ENCODE measurements around the gene BAHCC1. TPM values are rescaled to one million over a fixed set of nuclear protein-coding genes. Genes with fewer than 3 reads are reported as not detected.
"Not testable (repeated sequence)": the region's sequence is repeated elsewhere in the genome, so short reads cannot be mapped to it uniquely, and the experiment has no call there.

The BAHCC1 gene
- total RNA-seq, 1 experiment from 2014 or later: 33.7 TPM

- Histone ChIP-seq H3K27me3 (ENCODE audit: insufficient read depth, low read depth) (no peaks in the 10 kb centered on the region), H3K27ac (no peak overlapping the region), H2AFZ (no peak overlapping the region), H3K4me2 (no peak overlapping the region), H3K9me3 (ENCODE audit: insufficient read depth, low read depth) (no peaks in the 10 kb centered on the region), H3K79me2 (ENCODE audit: low read depth) (peaks cover under 1% of the 10 kb centered on the region; the same call in 1 of the 2 replicates), H3K9me2 (ENCODE audit: insufficient read depth) (no peaks in the 10 kb centered on the region), H3K36me3 (ENCODE audit: low read depth) (no peaks in the 10 kb centered on the region), H3K4me3 (no peak overlapping the region), H3K4me1 (replicated peaks; ENCODE audit: insufficient read depth) (no peaks in the 10 kb centered on the region), H4K20me1 (ENCODE audit: insufficient read depth) (no peaks in the 10 kb centered on the region), H3F3A (ENCODE audit: insufficient read depth, low read depth) (no peaks in the 10 kb centered on the region)
- no peak for TF ChIP-seq EZH2 (IDR thresholded peaks at IDR 0.05; ENCODE audit: low read depth)
- TF ChIP-seq, protein P1, sequence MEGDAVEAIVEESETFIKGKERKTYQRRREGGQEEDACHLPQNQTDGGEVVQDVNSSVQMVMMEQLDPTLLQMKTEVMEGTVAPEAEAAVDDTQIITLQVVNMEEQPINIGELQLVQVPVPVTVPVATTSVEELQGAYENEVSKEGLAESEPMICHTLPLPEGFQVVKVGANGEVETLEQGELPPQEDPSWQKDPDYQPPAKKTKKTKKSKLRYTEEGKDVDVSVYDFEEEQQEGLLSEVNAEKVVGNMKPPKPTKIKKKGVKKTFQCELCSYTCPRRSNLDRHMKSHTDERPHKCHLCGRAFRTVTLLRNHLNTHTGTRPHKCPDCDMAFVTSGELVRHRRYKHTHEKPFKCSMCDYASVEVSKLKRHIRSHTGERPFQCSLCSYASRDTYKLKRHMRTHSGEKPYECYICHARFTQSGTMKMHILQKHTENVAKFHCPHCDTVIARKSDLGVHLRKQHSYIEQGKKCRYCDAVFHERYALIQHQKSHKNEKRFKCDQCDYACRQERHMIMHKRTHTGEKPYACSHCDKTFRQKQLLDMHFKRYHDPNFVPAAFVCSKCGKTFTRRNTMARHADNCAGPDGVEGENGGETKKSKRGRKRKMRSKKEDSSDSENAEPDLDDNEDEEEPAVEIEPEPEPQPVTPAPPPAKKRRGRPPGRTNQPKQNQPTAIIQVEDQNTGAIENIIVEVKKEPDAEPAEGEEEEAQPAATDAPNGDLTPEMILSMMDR (conservative IDR thresholded peaks at IDR 0.05): no peak
- ChIA-PET CTCF (no interaction called here), POLR2A (ENCODE audit: unreplicated experiment) (no interaction called here)
- DNase-seq: no peak
- intact Hi-C loops (cut with micrococcal nuclease; ENCODE audit: unreplicated experiment): no loop called here
- BruUV-seq (replicated peaks): no TSS peak
Measured at GRCh38 chr17:81350320-81350890, 44.9 kb upstream of the BAHCC1 start.

DNA sequence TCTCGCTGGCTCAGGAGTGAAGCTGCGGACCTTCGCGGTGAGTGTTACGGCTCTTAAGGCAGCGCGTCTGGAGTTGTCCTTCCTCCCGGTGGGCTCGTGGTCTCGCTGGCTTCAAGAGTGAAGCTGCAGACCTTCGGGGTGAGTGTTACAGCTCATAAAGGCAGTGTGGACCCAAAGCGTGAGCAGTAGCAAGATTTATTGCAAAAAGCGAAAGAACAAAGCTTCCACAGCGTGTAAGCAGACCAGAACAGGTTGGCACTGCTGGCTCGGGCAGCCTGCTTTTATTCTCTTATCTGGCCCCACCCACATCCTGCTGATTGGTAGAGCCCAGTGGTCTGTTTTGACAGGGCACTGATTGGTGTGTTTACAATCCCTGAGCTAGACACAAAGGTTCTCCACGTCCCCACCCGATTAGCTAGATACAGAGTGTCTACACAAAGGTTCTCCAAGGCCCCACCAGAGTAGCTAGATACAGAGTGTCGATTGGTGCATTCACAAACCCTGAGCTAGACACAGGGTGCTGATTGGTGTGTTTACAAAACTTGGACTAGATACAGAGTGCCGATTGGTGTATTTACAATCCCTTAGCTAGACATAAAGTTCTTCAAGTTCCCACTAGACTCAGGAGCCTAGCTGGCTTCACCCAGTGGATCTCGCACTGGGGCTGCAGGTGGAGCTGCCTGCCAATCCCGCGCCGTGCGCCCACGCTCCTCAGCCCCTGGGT lies 43.8 kb upstream of the BAHCC1 start:
- CTCF ChIA-PET; H2AFZ ChIP-seq; DNase-seq; H4K20me1 ChIP-seq (ENCODE audit: insufficient read depth); H3K4me1 ChIP-seq (replicated peaks; ENCODE audit: insufficient read depth); H3K9me3 ChIP-seq (ENCODE audit: insufficient read depth, low read depth); H3K36me3 ChIP-seq (ENCODE audit: low read depth); intact Hi-C loops (cut with micrococcal nuclease; ENCODE audit: unreplicated experiment); H3F3A ChIP-seq (ENCODE audit: insufficient read depth, low read depth); H3K79me2 ChIP-seq (ENCODE audit: low read depth); BruUV-seq (replicated peaks); H3K27ac ChIP-seq; POLR2A ChIA-PET (ENCODE audit: unreplicated experiment); H3K9me2 ChIP-seq (ENCODE audit: insufficient read depth); H3K4me3 ChIP-seq; H3K4me2 ChIP-seq; H3K27me3 ChIP-seq (ENCODE audit: insufficient read depth, low read depth): not testable (repeated sequence)

DNA sequence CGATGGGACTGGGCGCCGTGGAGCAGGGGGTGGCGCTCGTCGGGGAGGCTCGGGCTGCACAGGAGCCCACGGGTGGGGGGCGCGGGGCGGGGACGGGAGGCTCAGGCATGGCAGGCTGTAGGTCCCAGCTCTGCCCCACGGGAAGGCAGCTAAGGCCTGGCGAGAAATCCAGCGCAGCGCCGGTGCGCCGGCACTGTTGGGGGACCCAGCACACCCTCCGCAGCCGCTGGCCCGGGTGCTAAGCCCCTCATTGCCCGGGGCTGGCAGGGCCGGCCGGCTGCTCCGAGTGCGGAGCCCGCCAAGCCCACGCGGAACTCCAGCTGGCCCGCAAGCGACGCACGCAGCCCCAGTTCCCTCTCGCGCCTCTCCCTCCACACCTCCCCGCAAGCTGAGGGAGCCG lies 43.2 kb upstream of the BAHCC1 start:
- H3F3A ChIP-seq (ENCODE audit: insufficient read depth, low read depth); H4K20me1 ChIP-seq (ENCODE audit: insufficient read depth); H3K27ac ChIP-seq; H3K27me3 ChIP-seq (ENCODE audit: insufficient read depth, low read depth); H3K4me3 ChIP-seq; H3K36me3 ChIP-seq (ENCODE audit: low read depth); H2AFZ ChIP-seq; H3K4me1 ChIP-seq (replicated peaks; ENCODE audit: insufficient read depth); intact Hi-C loops (cut with micrococcal nuclease; ENCODE audit: unreplicated experiment); H3K9me3 ChIP-seq (ENCODE audit: insufficient read depth, low read depth); H3K79me2 ChIP-seq (ENCODE audit: low read depth); H3K4me2 ChIP-seq; POLR2A ChIA-PET (ENCODE audit: unreplicated experiment); DNase-seq; H3K9me2 ChIP-seq (ENCODE audit: insufficient read depth); BruUV-seq (replicated peaks): not testable (repeated sequence)
- CTCF ChIA-PET: interaction anchor here (0.6 kb wide), 1 partner anchor 56 kb away, joined by 3 read pairs; no protein-coding TSS in a partner anchor

DNA sequence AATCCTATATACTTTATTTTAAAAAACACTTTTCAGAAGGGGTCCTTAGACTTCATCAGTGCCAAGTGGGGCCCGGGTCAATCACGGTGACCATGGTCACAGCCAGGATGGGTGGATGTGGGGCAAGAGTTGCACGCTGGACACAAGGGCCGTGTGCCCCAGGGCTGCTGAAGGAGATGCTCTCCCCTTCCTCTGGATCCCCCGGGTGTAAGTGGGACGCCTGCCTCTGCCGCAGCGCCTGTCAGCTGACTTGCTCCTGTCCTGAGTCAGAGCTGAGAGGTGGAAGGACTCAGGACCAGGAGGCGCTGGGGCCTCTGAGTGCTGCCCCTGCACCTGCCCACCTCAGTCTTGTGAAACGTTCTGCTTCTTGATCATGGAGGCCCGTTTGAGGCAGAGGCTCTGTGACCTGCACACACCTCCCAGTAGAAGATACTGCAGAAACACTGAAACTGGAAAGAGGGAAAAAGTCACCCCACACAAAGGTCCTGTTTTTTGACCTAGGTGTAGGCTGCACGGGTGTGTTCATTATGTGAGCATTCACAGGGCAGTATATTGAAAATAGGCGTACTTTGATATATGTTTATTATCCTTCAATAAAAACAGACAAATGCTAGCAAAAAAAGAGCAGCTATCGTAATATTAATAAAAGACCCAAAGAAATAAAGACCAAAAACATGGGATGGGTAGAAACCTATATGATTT lies 40.9 kb upstream of the BAHCC1 start:
- no peaks in the 10 kb centered on the region for H3K9me3 ChIP-seq (ENCODE audit: insufficient read depth, low read depth)
- H3K79me2 ChIP-seq (ENCODE audit: low read depth): no peaks in the 10 kb centered on the region
- no peak overlapping the region for H3K4me2 ChIP-seq
- no peaks in the 10 kb centered on the region for H3F3A ChIP-seq (ENCODE audit: insufficient read depth, low read depth)
- H3K27ac ChIP-seq: no peak overlapping the region
- no peaks in the 10 kb centered on the region for H3K36me3 ChIP-seq (ENCODE audit: low read depth)
- no peak overlapping the region for H3K4me3 ChIP-seq
- DNase-seq: no peak
- H3K4me1 ChIP-seq (replicated peaks; ENCODE audit: insufficient read depth): no peaks in the 10 kb centered on the region; the same call in 1 of the 2 replicates
- POLR2A ChIA-PET (ENCODE audit: unreplicated experiment): interaction anchor here (0.5 kb wide), 1 partner anchor 506 kb away, joined by 3 read pairs; the partner anchor contains the start of gene P4HB
- no peak for TF ChIP-seq EZH2 (IDR thresholded peaks at IDR 0.05; ENCODE audit: low read depth)
- TF ChIP-seq, protein P1 (conservative IDR thresholded peaks at IDR 0.05): no peak
- no peaks in the 10 kb centered on the region for H3K9me2 ChIP-seq (ENCODE audit: insufficient read depth)
- no peak overlapping the region for H2AFZ ChIP-seq
- no peaks in the 10 kb centered on the region for H3K27me3 ChIP-seq (ENCODE audit: insufficient read depth, low read depth)
- intact Hi-C loops (cut with micrococcal nuclease; ENCODE audit: unreplicated experiment): no loop called here
- H4K20me1 ChIP-seq (ENCODE audit: insufficient read depth): no peaks in the 10 kb centered on the region
- CTCF ChIA-PET: no interaction called here
- BruUV-seq (replicated peaks): no TSS peak
